GM12873 (cell line): ENCODE results near the gene SLC15A3.

Source experiments
- TF ChIP-seq, protein P1 (sequence below): IDR thresholded peaks from 2 replicates; pipeline ENCODE4 v1.5.1; 2012; ENCODE audit warnings: low read depth, mild to moderate bottlenecking, moderate library complexity, low read length, control low read depth; ENCODE audit not compliant: insufficient read depth; ENCODE audit errors: missing control alignments

SLC15A3 gene

GRCh38 chr11:60889869-60890311 lies 62.1 kb downstream of the SLC15A3 start:
- TF ChIP-seq, protein P1, sequence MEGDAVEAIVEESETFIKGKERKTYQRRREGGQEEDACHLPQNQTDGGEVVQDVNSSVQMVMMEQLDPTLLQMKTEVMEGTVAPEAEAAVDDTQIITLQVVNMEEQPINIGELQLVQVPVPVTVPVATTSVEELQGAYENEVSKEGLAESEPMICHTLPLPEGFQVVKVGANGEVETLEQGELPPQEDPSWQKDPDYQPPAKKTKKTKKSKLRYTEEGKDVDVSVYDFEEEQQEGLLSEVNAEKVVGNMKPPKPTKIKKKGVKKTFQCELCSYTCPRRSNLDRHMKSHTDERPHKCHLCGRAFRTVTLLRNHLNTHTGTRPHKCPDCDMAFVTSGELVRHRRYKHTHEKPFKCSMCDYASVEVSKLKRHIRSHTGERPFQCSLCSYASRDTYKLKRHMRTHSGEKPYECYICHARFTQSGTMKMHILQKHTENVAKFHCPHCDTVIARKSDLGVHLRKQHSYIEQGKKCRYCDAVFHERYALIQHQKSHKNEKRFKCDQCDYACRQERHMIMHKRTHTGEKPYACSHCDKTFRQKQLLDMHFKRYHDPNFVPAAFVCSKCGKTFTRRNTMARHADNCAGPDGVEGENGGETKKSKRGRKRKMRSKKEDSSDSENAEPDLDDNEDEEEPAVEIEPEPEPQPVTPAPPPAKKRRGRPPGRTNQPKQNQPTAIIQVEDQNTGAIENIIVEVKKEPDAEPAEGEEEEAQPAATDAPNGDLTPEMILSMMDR: no peak

DNA sequence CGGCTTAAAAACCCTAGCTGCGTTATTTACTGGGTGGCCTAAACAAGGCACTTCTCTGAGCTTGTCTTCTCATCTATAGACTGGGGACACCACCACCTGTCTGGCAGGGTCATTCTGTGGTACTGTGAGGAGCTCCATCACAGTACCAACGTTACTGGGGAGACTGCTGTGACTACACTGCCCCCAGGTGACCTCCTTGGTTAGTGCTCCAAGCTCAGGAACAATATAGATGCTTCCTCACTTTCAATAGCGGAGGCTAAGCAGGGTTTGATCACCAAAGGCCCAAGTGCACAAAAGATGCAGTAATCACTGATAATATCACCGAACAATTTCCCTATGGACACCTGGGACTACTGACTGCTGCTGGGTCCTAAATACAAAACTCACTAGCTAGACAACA lies 64.4 kb downstream of the SLC15A3 start:
- TF ChIP-seq, protein P1: peak; percentile 65
